Stimulated activated CD4-positive, alpha-beta T cell treated with anti-CD3 and anti-CD28 coated beads, Interleukin-4, amount 100 ng/mL, for 24 hours (primary cell): ENCODE measurements around the gene CAMK2B.
A peak's percentile ranks its signal among the peaks of the same experiment; 100 is the strongest.

Experiments used
- DNase-seq: peaks from one replicate; pipeline ENCODE4 v3.0.0-alpha.2; 2020

CAMK2B gene

DNA sequence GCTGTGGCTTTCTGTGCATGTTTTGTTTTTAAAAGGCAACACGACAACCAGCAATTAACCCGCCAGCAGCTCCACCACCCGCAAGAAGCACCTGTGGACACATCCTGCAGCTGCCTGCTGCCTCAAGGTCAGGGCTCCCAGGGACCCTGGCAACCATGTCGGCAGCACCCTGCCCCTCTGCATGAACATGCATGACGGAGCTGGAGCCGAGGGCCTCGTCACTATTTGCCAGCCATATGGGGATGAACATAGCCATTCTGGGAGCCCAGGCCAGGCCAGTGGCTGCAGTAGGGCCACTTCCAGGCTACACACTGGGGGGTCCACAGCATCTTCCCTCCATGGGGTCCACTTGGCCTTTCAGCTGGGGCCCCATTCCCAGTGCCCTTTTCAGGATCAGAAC is 52.9 kb downstream of the CAMK2B start:
- DNase-seq = no peak

GRCh38 chr7:44269943-44270493 is 55.4 kb downstream of the CAMK2B start:
- no peak for DNase-seq

DNA sequence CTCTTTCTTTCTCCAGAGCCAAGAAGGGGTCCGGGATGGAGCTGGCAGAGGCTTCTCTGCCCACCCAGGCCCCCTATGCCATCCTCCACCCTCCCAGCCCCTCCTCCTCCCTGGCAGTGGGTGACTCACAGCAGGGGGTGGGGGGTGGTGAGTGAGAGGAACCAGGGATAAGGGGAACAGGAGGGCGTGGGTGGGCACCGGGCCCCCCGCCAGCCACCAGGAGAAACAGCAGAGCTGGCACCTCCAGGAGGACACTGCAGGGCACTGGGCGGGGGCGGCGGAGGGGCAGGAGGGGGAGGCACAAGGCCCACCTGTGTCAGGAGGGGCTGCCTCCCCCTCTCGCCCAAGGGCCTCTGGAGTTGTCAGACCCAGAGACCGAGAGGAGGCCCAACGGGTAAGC is 56.0 kb downstream of the CAMK2B start:
- DNase-seq = no peak

DNA sequence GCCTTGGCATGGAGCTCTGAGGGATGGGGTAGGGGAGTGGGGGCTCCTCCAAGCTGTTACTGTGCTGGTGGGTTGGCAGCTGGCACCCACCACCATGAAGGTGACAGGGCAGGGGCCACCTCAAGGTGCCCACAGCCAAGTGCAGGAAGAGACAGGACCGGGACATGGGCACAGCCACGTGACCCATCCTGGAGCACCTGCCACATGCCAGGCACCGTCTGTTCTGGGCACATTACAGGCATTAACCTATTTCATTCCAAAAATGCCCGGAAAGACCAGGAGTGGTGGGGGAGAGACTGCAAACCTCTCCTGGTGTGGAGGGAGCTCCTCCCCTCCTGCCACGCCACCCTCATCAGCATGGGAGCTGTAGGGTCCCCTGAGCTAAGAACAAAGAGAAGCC is 56.7 kb downstream of the CAMK2B start:
- DNase-seq = no peak

DNA sequence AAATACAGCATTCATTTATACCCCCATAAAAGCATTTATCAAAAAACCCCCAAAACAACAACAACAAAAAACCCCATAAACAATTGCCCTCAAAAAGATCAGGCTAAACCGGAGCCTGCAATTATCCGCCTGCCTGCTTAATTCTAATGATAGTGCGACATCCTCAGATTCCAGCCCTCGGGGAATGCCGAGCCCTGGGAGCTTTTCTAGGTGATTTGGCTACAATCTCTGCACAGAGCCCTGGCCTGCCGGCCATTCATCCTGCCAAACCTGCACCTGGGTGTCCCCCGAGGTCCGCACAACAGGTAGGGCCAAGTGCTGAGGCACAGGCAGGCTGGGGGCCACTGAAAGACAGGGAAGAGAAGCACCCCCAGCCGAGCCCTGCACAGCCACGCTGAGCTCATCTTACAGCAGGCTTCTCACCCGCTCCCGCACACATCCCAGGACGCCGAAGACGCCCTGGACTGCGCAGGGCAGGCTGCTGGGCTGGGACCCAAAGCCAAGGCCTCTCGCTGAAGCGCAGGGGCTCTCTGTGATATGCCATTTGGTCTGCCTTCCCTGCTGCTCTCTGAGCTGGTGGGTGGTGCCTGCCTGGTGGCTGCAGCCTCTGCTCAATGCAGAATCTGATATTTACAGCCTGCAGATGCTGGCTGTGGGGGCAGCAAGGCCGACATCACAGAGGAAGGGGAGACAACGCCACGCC is 57.5 kb downstream of the CAMK2B start:
- no peak for DNase-seq

DNA sequence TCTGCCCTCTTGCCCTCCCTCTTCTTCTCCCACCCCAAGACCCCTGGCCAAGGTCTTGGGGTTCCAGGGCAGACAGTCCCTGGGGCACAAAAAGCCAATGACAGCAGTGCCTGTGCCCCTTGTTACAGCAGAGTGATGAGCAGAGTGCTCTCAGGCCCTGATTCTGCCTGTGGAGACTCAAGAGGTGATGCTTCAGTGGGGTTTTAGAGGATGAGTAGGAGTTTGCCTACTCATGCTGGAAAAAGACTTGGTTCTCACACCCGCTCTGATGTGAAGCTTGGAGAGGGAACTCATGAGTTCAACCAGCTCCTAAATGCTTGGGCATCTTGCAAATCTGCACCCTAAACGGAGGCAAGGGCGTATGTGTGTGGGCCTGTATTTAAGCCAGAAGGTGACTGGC is 58.2 kb downstream of the CAMK2B start:
- DNase-seq = no peak

DNA sequence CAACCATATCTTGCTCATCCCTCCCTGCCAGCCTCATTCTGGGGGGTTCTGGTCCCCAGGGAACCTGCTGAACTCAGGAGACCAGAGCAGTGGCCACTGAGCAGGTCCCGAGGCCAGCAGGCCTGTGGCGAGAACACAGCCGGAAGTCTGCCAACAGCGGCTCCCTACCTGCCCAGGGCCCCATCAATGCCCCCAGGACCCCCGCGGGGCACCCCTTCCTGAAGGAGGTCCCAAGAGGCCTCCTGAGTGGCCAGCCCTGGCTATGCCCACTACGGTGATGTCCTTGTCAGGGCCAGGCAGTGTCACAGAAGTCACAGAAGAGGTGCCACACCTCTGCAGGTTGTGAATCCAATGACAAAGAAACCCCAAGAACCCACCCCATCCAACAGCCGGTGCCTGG is 58.9 kb downstream of the CAMK2B start:
- no peak for DNase-seq

DNA sequence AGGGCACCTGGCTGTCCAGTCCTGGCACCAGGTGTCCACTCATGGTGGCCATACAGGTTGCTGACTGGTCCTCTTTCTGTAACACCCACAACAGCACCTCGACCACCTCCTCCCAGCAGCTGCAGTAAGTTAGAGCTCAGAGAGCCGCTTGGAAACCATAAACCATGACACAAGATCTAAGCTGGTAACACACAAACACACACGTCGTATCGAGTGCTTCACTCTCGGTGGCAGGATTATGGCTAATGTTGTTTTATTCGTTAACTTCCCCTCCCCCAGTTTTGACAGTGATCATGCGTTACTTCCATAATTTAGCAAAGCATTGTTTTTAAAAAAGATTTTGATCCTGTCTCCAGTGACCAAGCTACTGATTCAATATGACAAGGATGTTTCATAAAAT is 59.7 kb downstream of the CAMK2B start:
- no peak for DNase-seq

DNA sequence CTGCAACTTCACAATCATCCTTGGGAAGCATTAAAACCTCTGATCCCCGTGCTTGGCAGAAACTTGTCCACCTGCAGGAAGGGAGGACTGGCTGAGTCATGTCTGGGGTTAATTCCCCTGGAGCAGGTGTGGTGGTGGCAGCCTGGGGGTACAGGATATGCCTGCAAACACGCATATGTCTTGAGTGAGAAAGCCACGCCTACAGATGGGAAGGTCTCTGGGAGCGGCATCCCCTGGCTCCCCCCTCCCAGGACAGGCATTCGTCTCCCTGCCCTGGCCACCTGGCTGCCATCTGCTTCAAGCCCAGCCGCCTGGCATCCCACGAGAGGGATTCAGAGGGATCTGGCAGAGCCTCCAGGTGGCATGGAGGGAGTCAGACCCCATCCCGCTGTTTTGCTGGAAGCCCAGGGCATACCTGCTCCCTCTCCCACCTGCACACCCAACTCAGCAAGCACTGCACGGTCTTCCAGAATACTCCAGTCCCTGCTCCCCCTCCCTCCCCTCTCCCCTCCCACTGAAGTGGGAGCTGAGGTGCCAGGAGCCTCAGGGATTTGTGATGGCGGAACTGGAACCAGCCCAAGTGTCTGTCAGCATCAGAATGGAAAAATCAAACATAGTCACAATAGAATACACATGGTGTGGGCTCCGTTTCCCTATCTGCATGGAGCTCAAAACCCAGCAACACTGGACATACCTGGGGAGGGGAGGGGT is 61.0 kb downstream of the CAMK2B start:
- no peak for DNase-seq

DNA sequence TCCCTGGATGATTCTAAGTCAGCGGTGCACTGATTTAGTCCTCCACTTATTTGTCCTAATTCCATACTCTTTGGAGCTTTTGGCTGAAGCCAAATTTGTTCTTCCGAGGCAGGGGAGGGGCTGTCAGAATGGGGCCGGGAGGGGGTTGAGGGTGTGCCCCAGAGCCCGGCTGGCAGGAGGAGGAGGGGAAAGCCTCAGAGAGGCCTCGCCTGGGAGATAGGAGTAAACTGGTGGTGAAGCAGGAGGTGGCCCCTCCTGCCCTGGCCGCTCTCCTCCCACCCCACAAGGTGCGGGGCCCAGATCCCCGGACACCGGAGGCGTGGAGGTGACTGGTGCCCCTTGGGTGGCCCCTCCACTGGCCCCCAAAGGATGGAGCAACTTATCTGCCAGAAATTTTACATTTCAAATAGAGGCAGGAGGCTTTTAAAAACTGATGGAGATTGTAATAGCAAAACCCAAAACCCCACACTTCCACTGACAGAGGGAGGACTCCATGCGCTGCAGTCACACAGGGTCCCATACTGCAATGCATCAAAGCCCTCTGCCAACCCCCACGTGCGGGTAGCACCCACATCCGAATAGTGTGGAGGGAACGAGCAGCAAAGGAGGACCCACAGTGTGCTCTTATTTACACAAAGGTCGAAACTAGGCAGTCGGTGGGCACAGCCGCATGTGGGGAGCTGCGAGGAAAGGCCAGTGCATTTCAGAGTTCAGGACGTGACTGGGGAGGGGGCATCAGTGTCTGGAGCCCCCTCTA is 61.9 kb downstream of the CAMK2B start:
- DNase-seq = no peak

DNA sequence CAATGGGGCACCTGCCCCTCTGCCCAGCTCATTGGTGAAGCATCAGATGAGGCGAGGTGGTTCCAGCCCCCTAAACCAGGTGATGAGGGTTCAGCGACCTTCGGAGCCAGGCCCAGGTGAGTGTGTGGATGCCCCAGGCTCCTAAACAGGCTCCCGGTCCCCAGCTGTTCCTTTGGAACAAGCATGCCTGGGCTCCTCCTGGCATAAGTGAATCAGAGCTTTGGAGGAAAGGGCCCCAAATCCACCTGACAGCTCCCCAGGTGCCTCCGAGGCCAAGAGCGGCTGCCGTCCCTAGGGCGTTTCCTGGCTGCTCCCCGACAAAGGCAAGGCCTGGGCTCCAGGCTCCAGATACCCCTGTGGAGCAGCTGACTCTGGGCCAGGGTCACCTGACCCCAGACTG is 63.4 kb downstream of the CAMK2B start:
- no peak for DNase-seq

DNA sequence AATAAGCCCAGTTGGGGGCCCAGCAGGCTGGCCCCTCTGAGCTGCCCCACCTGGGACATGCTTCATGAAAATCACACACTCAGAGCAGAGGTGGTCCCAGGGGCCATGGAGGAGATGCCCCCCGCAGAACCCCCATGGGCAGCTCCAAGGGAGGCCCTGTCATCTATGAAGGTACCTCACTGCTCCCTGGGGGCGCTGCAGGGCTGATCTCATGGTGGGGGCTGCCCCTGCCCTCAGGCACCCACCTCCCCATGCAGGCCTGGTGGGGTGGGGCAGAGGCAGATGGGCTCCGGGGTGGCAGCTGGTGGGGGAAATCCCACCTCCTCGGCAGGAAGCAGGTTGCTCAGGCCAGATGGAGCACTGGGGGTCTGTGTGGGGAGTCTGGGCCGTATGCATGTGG is 64.2 kb downstream of the CAMK2B start:
- DNase-seq = no peak

- no peak for DNase-seq
Observed at GRCh38 chr7:44259547-44260457, 65.6 kb downstream of the CAMK2B start.

GRCh38 chr7:44258865-44259546 is 66.4 kb downstream of the CAMK2B start:
- no peak for DNase-seq

GRCh38 chr7:44258423-44258760 is 67.0 kb downstream of the CAMK2B start:
- peak; percentile 18 for DNase-seq

- peak; percentile 83 for DNase-seq
Observed at GRCh38 chr7:44257618-44258422, 67.6 kb downstream of the CAMK2B start.

GRCh38 chr7:44257213-44257612 is 68.2 kb downstream of the CAMK2B start:
- no peak for DNase-seq

DNA sequence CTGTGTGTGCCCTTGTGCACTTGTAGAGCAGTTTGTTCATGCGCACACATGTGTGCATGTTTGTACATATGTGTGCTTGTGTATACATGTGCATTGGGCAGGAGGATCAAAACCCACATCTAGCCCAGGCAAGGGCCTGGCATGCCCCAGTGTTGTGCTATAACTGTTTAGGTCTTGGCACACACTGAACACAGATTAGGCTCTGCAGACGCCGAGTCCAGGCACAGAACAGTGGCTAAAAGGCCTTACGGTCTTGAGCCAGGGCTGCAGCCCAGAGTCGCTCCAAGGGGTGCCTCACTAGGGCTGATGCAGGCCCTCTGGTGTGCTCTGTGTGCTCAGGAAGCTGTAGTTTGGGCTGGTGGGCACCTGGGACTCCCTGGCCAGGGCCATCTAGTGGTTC is 68.9 kb downstream of the CAMK2B start:
- DNase-seq = no peak

GRCh38 chr7:44251881-44252280 is 73.5 kb downstream of the CAMK2B start:
- DNase-seq = no peak

DNA sequence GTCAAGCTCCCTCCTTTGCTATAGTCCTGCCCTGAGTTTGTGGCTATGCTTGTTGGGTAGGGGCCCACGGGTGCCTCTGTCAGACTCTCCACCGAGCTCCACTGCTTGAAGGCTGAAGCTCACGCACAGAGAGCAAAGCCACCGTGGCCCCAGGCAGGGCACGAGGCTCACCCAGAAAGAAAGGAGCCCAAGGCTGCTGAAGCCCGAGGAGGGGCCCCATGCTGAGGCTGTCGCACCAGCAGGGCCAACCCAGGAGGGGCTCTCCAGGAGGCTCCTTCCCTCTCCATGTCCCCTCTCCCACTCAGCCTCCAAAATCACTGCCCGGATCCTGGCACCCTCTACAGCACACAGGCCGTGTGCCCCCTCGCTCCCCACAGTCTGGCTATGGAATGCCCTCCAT is 74.1 kb downstream of the CAMK2B start:
- no peak for DNase-seq

DNA sequence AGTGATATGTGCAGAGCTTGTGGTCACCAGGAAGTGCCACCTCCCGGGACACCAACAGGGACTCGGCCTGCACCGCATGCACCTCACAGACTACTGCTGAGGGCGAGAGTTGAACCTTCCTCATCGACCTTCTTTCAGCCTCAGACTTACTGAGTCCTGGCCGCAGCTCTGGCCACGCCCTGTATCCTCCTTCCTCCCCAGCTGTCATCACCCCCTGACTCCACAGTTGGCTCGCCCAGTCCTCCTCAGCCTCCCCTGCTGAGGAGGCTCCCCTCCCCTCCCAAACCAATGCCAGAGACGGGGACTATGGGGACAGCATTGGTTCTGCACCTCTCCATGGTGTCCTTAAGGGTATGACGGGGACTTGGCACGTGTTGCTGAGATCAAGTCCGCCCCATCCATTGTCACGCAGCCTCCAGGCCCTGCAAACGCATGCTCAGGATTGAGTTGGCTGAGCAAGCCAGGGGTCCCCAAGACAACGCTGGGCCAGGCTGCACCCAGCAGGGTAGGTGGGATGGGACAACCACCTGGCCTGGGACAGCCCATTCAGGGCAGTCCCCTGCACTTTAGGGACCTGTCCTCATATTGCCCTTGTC is 75.7 kb downstream of the CAMK2B start:
- no peak for DNase-seq
